Measurements from ENCODE around the gene BLTP3B. TPM values are rescaled to one million over a fixed set of nuclear protein-coding genes. Genes with fewer than 3 reads are reported as not detected.

BLTP3B gene
- total RNA-seq, 1 experiment from 2014 or later = 22.4 TPM

DNA sequence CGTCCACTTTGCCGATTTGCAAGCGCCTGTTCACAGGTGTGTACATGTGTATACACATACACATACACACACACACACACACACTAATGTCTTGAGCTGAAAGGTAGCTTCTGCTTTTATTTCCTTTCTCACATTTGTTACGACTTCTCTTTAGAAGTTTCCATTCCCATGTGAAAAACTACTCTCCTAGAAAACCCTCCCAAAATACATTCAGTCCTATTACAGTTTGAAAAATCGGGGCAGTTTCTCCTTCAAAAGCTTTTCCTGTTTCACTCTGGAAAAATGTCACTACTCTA is 3.9 kb downstream of the BLTP3B start (continued):
- TF ChIP-seq, protein P1, sequence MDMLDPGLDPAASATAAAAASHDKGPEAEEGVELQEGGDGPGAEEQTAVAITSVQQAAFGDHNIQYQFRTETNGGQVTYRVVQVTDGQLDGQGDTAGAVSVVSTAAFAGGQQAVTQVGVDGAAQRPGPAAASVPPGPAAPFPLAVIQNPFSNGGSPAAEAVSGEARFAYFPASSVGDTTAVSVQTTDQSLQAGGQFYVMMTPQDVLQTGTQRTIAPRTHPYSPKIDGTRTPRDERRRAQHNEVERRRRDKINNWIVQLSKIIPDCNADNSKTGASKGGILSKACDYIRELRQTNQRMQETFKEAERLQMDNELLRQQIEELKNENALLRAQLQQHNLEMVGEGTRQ (CRISPR knock-in tag; IDR thresholded peaks at IDR 0.05) = no peak
- TF ChIP-seq ZNF671 (CRISPR knock-in tag; IDR thresholded peaks at IDR 0.05) (no peak), CBFB (CRISPR knock-in tag; IDR thresholded peaks at IDR 0.05; ENCODE audit: low read depth) (no peak), ZNF416 (CRISPR knock-in tag; IDR thresholded peaks at IDR 0.05) (no peak)

GRCh38 chr12:100138048-100138802 is 4.4 kb downstream of the BLTP3B start:
- DNase-seq (ENCODE audit: low spot score) (no peak), ATAC-seq (no peak)
- no peak overlapping the region for H3K4me3 Mint-ChIP-seq
- no peak for TF ChIP-seq TP53 (CRISPR knock-in tag; IDR thresholded peaks at IDR 0.05)
- no peak for TF ChIP-seq FOXK1 (CRISPR knock-in tag; IDR thresholded peaks at IDR 0.05)
- TF ChIP-seq, protein P2, sequence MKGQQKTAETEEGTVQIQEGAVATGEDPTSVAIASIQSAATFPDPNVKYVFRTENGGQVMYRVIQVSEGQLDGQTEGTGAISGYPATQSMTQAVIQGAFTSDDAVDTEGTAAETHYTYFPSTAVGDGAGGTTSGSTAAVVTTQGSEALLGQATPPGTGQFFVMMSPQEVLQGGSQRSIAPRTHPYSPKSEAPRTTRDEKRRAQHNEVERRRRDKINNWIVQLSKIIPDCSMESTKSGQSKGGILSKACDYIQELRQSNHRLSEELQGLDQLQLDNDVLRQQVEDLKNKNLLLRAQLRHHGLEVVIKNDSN (CRISPR knock-in tag; IDR thresholded peaks at IDR 0.05) = no peak
- TF ChIP-seq EMX1 (CRISPR knock-in tag; IDR thresholded peaks at IDR 0.05) = no peak
- no peak for TF ChIP-seq ATF3 (CRISPR knock-in tag; conservative IDR thresholded peaks at IDR 0.05)
- TF ChIP-seq, protein P3, sequence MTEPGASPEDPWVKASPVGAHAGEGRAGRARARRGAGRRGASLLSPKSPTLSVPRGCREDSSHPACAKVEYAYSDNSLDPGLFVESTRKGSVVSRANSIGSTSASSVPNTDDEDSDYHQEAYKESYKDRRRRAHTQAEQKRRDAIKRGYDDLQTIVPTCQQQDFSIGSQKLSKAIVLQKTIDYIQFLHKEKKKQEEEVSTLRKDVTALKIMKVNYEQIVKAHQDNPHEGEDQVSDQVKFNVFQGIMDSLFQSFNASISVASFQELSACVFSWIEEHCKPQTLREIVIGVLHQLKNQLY (CRISPR knock-in tag; IDR thresholded peaks at IDR 0.05) = no peak
- TF ChIP-seq ZBTB21 (CRISPR knock-in tag; IDR thresholded peaks at IDR 0.05; ENCODE audit: borderline replicate concordance) = no peak
- no peak for TF ChIP-seq ELF4 (CRISPR knock-in tag; IDR thresholded peaks at IDR 0.05; ENCODE audit: low read depth)
- no peak for TF ChIP-seq MXD4 (CRISPR knock-in tag; IDR thresholded peaks at IDR 0.05; ENCODE audit: borderline replicate concordance)
- no peak for TF ChIP-seq ZNF396 (CRISPR knock-in tag; IDR thresholded peaks at IDR 0.05; ENCODE audit: borderline replicate concordance)
- TF ChIP-seq CREM (CRISPR knock-in tag; IDR thresholded peaks at IDR 0.05) = no peak
- TF ChIP-seq ATF1 (CRISPR knock-in tag; IDR thresholded peaks at IDR 0.05) = no peak
- ChIA-PET CTCF (interaction anchor here (1.2 kb wide), 1 partner anchor 10 kb away, joined by 3 read pairs; no protein-coding TSS in a partner anchor), POLR2A (no interaction called here)
- no peaks in the 10 kb centered on the region for H3K27me3 Mint-ChIP-seq (ENCODE audit: low read depth)
- H3K4me1 Mint-ChIP-seq = peaks cover 24% of the 10 kb centered on the region
- H3K36me3 Mint-ChIP-seq = no peaks in the 10 kb centered on the region
- peaks cover 3% of the 10 kb centered on the region; the same call in 1 of the 2 replicates for H3K9me3 Mint-ChIP-seq
- H3K27ac Mint-ChIP-seq = no peak overlapping the region

DNA sequence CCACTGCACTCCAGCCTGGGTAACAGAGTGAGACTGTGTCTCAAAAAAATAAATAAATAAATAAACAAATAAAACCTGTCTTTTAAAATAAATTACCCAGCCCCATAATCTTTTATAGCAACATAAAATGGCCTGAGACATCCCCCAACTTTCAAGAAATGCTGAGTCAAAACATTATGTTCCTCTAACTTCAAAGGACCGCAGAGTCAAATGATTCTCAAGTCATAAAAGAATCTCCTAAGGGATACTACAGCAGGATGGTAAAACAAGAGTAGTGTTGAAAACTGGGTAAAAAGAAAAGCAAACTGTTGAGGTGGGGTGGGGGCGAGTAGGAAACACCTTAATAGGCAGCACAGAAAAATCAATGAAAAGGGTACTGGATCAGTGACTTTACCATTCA is 9.5 kb downstream of the BLTP3B start:
- Mint-ChIP-seq H3K27ac (no peak overlapping the region), H3K4me3 (no peak overlapping the region), H3K4me1 (peaks cover 16% of the 10 kb centered on the region), H3K9me3 (peaks cover 11% of the 10 kb centered on the region), H3K36me3 (peaks cover 7% of the 10 kb centered on the region), H3K27me3 (ENCODE audit: low read depth) (no peaks in the 10 kb centered on the region)
- POLR2A ChIA-PET = no interaction called here
- no peak for TF ChIP-seq CREM (CRISPR knock-in tag; IDR thresholded peaks at IDR 0.05)
- TF ChIP-seq ETV6 (CRISPR knock-in tag; IDR thresholded peaks at IDR 0.05) = no peak
- TF ChIP-seq PREB (CRISPR knock-in tag; IDR thresholded peaks at IDR 0.05; ENCODE audit: borderline replicate concordance) = no peak
- TF ChIP-seq EMX1 (CRISPR knock-in tag; IDR thresholded peaks at IDR 0.05) = no peak
- no peak for TF ChIP-seq JUN (CRISPR knock-in tag; IDR thresholded peaks at IDR 0.05)
- TF ChIP-seq, protein P4, sequence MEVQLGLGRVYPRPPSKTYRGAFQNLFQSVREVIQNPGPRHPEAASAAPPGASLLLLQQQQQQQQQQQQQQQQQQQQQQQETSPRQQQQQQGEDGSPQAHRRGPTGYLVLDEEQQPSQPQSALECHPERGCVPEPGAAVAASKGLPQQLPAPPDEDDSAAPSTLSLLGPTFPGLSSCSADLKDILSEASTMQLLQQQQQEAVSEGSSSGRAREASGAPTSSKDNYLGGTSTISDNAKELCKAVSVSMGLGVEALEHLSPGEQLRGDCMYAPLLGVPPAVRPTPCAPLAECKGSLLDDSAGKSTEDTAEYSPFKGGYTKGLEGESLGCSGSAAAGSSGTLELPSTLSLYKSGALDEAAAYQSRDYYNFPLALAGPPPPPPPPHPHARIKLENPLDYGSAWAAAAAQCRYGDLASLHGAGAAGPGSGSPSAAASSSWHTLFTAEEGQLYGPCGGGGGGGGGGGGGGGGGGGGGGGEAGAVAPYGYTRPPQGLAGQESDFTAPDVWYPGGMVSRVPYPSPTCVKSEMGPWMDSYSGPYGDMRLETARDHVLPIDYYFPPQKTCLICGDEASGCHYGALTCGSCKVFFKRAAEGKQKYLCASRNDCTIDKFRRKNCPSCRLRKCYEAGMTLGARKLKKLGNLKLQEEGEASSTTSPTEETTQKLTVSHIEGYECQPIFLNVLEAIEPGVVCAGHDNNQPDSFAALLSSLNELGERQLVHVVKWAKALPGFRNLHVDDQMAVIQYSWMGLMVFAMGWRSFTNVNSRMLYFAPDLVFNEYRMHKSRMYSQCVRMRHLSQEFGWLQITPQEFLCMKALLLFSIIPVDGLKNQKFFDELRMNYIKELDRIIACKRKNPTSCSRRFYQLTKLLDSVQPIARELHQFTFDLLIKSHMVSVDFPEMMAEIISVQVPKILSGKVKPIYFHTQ (CRISPR knock-in tag; IDR thresholded peaks at IDR 0.05) = no peak
- TF ChIP-seq NR1H2 (CRISPR knock-in tag; IDR thresholded peaks at IDR 0.05) = no peak
- no peak for ATAC-seq
- CTCF ChIA-PET = no interaction called here
- no peak for DNase-seq (ENCODE audit: low spot score)
